NOMO-1 (cell line): ENCODE results near the gene PKN3.
"Not testable (repeated sequence)": the region's sequence is repeated elsewhere in the genome, so short reads cannot be mapped to it uniquely, and the experiment has no call there.

Experiments used
- DNase-seq, 2 experiments: peaks; one replicate each; lab custom pipeline; 2025; ENCODE audit not compliant: unreplicated experiment in 2 of 2; lab: John Stamatoyannopoulos, UW

The PKN3 gene

GRCh38 chr9:128690684-128691034, 11.6 kb upstream of the PKN3 start:
- no peak for DNase-seq

- DNase-seq = not testable (repeated sequence)
Measured at GRCh38 chr9:128693738-128694137, 8.6 kb upstream of the PKN3 start.

GRCh38 chr9:128694344-128694743, 8.0 kb upstream of the PKN3 start:
- no peak for DNase-seq

GRCh38 chr9:128696923-128697707, 5.2 kb upstream of the PKN3 start:
- no peak for DNase-seq

- DNase-seq = not testable (repeated sequence)
Measured at GRCh38 chr9:128699096-128699795, 3.1 kb upstream of the PKN3 start.

GRCh38 chr9:128701227-128701854, 962 bp upstream of the PKN3 start:
- no peak for DNase-seq

- peak in 1 of 2 experiments; percentile 9 for DNase-seq
Measured at GRCh38 chr9:128702949-128703615, 779 bp downstream of the PKN3 start.

GRCh38 chr9:128703616-128704355, 1.5 kb downstream of the PKN3 start:
- DNase-seq = no peak

- DNase-seq = no peak
Measured at GRCh38 chr9:128704356-128704670, 2.0 kb downstream of the PKN3 start.

- no peak for DNase-seq
Measured at GRCh38 chr9:128705051-128705965, 3.0 kb downstream of the PKN3 start.

GRCh38 chr9:128706045-128706444, 3.7 kb downstream of the PKN3 start:
- DNase-seq = no peak

GRCh38 chr9:128706671-128707381, 4.5 kb downstream of the PKN3 start:
- DNase-seq = no peak

GRCh38 chr9:128707446-128707845, 5.1 kb downstream of the PKN3 start:
- DNase-seq = no peak

- no peak for DNase-seq
Measured at GRCh38 chr9:128712451-128713410, 10.4 kb downstream of the PKN3 start.

GRCh38 chr9:128713411-128713780, 11.1 kb downstream of the PKN3 start:
- no peak for DNase-seq

- no peak for DNase-seq
Measured at GRCh38 chr9:128713941-128714573, 11.8 kb downstream of the PKN3 start.

- DNase-seq = no peak
Measured at GRCh38 chr9:128714586-128715435, 12.5 kb downstream of the PKN3 start.
